Measurements from ENCODE around the gene AUH.

The AUH gene

GRCh38 chr9:91185193-91185886 lies 176.4 kb downstream of the AUH start:
- DNase-seq = no peak

DNA sequence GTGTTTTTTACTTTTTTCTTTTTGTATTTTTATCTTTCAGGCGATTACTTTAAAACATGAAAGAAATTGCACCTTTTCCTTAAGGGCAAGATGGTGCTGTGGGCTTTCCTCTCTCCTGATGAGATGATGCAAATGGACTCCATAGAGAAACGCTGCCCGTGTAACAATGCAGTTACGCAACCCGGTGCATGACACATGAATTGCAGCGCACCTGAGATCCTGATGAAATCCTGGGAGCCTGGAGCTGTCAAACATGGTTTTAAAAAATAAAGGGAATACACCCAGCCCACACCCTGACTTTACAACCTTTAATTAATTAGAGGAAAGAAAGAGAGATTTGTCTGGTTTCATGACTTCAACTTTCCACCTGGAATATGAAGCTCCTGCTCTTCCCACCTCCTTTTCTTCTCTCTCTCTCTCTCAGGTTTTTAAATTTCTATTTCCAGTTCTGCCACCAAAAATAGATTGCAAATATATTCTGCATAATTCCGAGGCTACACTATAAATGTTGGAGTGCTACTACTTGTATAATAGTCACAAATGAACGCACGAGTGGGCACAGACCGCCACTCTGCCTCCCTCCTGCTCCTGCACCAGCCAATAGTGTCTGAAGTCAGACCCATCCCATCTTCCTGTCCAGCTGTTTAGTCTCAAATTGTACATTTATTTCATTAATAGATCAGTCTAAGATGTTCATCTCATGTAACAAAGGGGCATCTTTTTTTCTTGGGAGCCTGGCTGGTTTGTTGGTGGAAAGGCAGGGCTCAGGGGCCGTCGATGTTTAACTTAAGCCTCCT lies 179.1 kb downstream of the AUH start:
- DNase-seq = no peak

- no peak for DNase-seq
These were observed 180.2 kb downstream of the AUH start for GRCh38 chr9:91181541-91181940.

DNA sequence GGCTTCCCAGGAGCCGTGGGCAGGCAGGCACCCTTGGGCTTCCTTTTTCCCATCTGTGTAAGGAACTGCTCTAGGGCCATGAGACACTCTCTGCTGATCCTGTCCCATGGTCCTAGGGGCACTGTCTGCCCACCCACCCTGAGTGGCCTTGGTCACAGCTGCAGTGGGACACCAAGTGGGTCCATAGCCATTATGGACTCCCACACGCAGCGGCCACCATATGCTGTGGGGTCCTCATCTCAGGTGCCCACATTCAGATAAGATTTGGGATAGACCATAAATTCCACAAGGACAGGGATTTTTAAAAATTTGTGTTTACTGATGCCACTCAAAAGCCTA lies 180.8 kb downstream of the AUH start:
- no peak for DNase-seq

- no peak for DNase-seq
These were observed 181.3 kb downstream of the AUH start for GRCh38 chr9:91180240-91180929.

DNA sequence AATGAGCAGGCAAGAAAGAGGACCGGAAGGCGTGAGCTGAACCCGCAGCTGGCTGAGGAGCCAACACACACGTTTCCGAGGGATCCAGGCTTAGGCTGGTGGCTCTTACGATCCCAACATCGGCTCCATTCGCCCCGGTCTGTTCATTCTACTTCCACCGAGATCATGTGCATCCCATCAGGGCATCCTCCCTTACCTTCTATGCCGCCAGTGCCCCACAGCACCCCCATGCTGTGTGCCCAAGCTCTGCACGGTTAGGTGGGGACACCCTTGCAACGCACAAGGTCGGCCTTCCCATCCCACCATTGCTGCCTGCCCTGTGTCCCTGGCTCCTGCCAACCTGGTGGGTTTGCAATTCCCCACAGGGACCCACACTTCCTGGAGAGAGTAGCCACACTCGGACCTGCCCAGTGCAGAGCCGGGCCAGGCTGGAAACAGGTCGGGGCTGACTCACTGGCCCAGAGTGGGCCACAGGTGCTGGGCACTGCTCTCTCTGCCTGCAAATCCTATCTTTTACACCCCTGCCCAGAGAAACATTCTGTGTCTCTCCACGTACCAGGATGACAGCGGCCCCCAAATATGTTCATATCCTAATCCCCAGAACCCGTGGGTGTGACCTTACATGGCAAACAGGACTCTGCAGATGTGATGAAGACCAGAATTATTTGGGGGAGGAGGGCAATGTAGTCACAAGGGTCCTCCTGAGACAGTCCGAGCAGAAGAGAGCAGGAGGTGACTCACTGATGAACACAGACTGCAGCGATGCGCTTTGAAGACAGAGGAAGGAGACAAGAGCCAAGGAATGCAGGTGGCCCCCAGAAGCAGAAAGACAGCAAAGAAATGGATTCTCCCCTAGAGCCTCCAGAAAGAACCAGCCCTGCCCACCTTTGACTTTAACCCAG lies 182.2 kb downstream of the AUH start:
- DNase-seq = no peak

DNA sequence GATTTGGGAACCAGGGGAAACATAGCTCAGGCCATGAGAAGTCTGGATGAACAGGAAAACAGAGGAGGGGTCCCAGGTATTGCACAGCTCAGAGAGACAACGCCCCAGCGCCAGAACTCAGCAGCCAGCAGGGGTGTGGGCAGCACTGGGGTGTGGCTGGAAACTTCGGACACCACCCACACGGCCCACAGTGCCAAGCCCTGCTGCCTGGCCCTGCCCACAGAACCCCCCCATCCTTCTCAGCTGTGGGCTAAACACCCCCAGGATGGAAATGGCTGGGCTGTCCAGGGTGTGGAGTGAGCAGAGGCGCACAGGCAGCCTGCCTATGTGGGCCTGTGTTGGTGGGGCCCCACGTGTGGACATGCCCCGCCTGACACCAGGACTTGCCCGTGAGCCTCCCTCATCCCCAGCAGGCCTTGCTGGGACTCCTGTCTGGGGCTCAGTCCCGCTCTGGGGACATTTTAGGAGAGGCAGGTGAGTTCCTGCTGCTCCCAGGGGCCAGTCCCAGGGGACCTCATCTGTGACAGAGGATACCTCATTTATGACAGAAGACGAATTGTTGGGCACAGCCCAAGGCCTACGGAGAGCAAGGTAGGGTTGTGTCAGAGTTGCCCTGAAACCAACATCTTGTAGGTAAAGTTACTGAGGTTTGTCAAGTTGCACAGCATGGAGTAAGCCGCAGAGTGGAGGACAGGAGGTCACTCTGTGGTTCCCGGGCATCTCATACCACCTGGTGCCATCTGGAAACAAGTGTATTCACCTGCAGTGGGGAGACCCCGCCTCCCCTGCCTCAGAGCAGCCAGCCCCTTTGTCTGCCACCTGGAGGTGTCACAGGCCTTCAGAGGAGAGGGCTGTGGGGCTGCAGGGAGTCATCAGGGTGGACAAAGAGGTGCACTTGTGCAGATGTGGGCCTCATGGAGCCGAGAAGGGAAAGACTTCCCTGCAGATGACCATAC lies 183.2 kb downstream of the AUH start:
- DNase-seq = no peak

GRCh38 chr9:91177661-91178280 lies 183.9 kb downstream of the AUH start:
- DNase-seq = no peak

- DNase-seq = no peak
These were observed 184.6 kb downstream of the AUH start for GRCh38 chr9:91177081-91177480.

GRCh38 chr9:91176426-91176825 lies 185.3 kb downstream of the AUH start:
- no peak for DNase-seq

DNA sequence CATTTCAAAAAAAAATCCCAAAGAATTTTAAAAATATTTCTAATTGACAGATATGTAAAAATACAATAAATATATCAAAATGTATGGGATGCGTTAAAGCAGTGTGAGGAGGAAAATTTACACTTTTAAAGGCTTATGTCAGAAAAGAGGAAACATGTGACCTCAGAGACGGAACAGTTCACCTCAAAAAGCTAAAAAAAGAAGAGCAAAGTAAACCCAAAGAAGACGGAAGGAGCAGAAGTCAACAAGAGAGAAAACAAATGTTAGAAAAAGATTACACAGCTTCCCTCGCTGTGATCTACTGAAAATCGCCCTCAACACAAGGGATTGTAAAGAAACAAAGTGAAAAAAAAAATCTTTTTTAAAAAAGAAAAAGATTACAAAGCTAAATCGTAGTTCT lies 186.9 kb downstream of the AUH start:
- DNase-seq = no peak

- DNase-seq = no peak
These were observed 189.4 kb downstream of the AUH start for GRCh38 chr9:91172329-91172728.

DNA sequence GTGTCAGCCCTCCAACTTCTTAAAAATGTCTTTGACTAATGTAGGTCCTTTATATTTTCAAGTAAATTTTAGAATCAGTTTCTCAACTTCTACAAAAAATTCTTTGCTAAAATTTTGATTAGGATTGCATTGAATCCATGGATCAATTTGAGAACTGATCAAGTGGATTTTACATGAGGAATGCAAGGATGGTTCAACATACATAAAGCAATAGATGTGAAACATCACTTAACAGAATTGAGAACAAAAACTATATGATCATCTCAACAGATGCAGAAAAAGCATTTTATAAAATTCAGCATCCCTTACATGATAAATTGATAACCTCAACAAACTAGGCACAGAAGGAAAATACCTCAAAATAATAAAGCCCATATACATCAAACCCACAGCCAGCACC lies 190.8 kb downstream of the AUH start:
- DNase-seq = no peak

- no peak for DNase-seq
These were observed 194.8 kb downstream of the AUH start for GRCh38 chr9:91166796-91167366.

DNA sequence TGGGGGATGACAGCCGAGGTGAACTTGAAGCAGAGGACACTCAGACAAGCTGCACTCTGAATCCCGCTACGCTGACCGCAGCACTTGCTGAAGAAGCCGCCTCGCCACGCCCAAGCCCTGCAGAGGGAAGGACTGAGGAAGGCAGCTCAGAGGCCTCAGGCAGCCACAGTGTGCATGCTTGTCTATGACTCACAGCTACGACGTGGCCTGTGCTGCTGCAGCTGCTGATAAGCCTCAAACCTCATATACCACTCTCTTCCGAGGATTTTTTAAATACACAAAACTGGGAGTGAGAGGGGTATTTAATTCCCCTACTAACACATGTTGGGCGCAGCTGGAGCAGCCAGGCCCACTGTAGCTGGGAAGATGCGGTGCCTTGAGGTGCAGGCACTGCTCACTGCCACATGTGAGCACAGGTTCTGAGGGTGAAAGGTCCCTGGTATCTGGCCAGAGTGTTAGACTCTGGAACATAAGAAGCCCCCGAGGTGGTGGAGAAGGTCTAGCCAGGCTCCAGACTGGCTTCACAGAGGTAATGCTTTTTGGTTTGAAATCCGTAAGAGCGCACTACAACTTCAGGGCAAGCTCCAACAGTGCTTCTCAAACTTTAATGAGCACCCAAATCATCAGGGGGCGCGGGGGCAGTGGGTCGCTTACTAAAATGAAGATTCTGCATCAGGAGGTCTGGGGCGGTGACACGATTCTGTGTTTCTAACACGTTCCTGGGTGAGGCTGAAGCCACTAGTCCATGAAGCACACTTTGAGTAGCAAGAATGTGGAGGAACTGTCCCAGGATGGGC lies 196.8 kb downstream of the AUH start:
- peak; percentile 67 to 70 for DNase-seq

Data from stimulated activated CD4-positive, alpha-beta T cell treated with anti-CD3 and anti-CD28 coated beads, Interleukin-2, amount 100 ng/mL, for 48 hours (primary cell).